GM12891 (cell line): ENCODE measurements around the gene ZNF649.

Experiments
- DNase-seq: peaks from one replicate; pipeline ENCODE4 v3.0.0; 2011; ENCODE audit warnings: low spot score; ENCODE audit not compliant: insufficient read length
- FAIRE-seq: peaks from 2 replicates; lab custom pipeline; 2011; peaks lifted over from hg19 to GRCh38; lab: Jason Lieb, UNC
- PAX5 ChIP-seq: IDR thresholded peaks from 2 replicates; pipeline ENCODE4 v1.6.1; 2011; ENCODE audit warnings: low read length, moderate library complexity, mild to moderate bottlenecking; ENCODE audit not compliant: insufficient read depth, severe bottlenecking
- POLR2A ChIP-seq: IDR thresholded peaks from 2 replicates; pipeline ENCODE4 v1.6.1; 2011; ENCODE audit warnings: low read depth, low read length, control low read depth
- POLR2AphosphoS5 ChIP-seq: IDR thresholded peaks from 2 replicates; pipeline ENCODE4 v1.6.1; 2011; ENCODE audit warnings: low read depth, low read length, control low read depth
- POU2F2 ChIP-seq: IDR thresholded peaks from 2 replicates; pipeline ENCODE4 v1.6.1; 2011; ENCODE audit warnings: low read depth, mild to moderate bottlenecking, control low read depth, low read length, moderate library complexity
- SPI1 ChIP-seq: IDR thresholded peaks from 2 replicates; pipeline ENCODE4 v1.6.1; 2011; ENCODE audit warnings: low read depth, low read length, control low read depth
- TAF1 ChIP-seq: IDR thresholded peaks from 2 replicates; pipeline ENCODE4 v1.6.1; 2011; ENCODE audit warnings: low read depth, low read length, control low read depth

Gene ZNF649

DNA sequence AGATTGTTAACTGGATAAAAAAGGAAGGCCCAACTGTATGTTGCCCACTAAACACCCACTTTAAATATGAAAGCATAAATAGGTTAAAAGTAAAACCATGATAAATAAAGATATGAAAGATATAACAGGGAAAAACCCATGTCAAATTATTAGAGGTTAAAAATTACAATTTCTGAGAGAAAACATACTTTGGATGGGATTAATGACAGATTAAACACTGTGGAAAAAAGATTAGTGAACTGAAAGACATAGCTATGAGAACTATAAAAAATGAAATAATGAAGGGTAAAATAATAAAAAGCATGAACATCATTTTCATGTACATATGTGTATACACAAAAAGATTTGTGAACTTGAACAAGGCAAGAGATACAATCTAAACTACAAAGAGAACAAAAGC, 14.9 kb downstream of the ZNF649 start:
- no peak for FAIRE-seq
- DNase-seq, result no peak

GRCh38 chr19:51887522-51888498, 17.0 kb downstream of the ZNF649 start, which contains the start of gene ZNF577:
TSS of gene ZNF577 (minus strand) at chr19:51887951. CDS start at chr19:51880382, 7,569 bp downstream.
- no peak for TF ChIP-seq POLR2AphosphoS5
- TF ChIP-seq POLR2A, result no peak
- TF ChIP-seq TAF1, result no peak
- TF ChIP-seq PAX5, result no peak
- TF ChIP-seq POU2F2, result no peak
- DNase-seq (no peak), FAIRE-seq (no peak)

More for the DNA sequence above, 14.9 kb downstream of the ZNF649 start:
- TF ChIP-seq POU2F2 (no peak), PAX5 (no peak), POLR2A (no peak), SPI1 (no peak), POLR2AphosphoS5 (no peak), TAF1 (no peak)

DNA sequence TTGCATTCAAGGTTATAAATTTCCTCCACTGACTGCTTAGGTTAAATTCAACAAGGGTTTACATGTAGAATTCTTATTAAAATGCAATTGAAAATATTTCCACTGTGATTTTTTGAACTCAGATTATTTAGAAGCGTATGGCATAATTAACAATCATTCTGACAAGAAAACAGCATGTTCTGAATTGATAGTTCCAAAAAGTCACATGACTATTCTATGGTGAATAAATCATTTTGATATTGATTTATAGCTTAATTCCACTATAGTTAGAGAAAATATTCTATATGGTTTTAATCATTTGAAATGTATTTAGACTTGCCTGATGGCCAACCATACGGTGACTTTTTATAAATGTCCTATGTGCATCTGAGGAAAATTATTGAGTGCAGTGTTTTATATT, 20.1 kb downstream of the ZNF649 start:
- DNase-seq (no peak), FAIRE-seq (no peak)
- TF ChIP-seq POU2F2, result no peak
- TF ChIP-seq POLR2A, result no peak
- TF ChIP-seq PAX5, result no peak
- TF ChIP-seq SPI1, result no peak
- TF ChIP-seq POLR2AphosphoS5, result no peak
- TF ChIP-seq TAF1, result no peak

DNA sequence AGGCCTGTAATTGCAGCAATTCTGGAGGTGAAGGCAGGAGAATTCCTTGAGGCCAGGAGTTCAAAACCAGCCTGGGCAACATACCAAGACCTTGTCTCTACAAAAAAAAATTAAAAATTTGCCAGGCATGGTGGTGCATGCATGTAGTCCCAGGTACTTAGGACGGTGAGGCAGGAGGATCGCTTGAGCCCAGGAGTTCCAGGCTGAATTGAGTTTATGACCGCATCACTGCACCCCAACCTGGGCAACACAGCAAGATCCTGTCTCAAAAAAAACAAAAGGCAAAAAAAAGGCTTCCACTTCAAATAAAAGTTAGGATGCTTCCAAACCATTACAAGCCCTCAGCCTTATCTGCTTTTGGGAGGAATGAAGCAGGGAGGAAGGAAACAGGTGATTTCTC, 22.3 kb downstream of the ZNF649 start:
- DNase-seq, result no peak
- no peak for FAIRE-seq
- TF ChIP-seq TAF1 (no peak), POLR2AphosphoS5 (no peak), SPI1 (no peak), PAX5 (no peak), POLR2A (no peak), POU2F2 (no peak)

DNA sequence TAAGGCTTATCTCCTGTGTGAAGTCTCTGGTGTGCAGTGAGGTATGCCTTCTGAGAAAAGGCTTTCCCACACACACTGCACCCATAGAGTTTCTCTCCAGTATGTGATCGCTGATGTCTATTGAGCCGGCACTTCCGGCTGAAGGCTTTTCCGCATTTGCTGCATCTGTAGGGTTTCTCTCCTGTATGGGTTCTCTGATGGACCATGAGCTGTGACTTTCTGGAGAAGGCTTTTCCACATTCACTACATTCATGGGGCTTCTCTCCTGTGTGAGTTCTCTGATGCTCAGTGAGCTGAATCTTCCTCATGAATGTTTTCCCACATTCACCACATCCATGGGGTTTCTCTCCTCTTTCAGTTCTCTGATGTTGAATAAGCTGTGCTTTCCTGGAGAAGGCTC, 31.7 kb downstream of the ZNF649 start:
- no peak for TF ChIP-seq POU2F2
- no peak for TF ChIP-seq POLR2A
- TF ChIP-seq SPI1, result no peak
- no peak for TF ChIP-seq TAF1
- TF ChIP-seq POLR2AphosphoS5, result no peak
- no peak for TF ChIP-seq PAX5
- FAIRE-seq, result no peak
- DNase-seq, result no peak

DNA sequence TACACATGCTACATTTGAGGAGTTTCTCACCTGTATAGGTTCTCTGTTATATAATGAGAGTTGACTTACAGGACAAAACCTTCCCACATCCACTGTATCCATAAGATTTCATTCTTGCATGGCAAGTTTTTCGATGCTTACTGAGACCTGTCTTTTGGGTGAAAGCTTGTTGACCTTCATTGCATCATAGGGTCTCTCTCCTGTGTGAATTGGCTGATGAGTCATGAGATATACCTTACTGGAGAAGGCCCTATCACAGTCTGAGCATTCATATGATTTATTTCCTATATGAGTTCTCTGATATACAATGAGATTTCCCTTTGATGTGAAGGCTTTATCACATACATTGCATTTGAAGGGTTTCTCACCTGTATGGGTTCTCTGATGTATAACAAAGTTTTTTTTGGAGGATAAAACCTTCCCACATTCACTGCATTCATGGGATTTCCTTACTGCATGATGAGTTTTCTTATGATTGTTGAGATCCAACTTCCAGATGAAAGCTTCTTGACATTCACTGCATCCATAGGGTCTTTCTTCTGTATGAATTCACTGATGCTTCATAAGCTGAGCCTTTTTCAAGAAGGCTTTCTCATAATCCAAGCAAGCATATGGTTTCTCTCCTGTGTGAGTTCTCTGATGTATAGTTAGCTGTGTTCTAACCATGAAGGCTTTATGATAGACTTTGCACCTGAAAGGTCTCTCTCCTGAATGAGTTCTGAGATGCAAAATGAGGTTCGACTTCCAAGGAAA, 42.8 kb downstream of the ZNF649 start:
- no peak for FAIRE-seq
- TF ChIP-seq POLR2AphosphoS5, result no peak
- TF ChIP-seq TAF1, result no peak
- TF ChIP-seq POLR2A, result no peak
- TF ChIP-seq PAX5, result no peak
- TF ChIP-seq POU2F2, result no peak
- TF ChIP-seq SPI1, result no peak

More for the DNA sequence above, 42.8 kb downstream of the ZNF649 start:
- DNase-seq, result no peak
